ENCODE measurements around the gene ALPL.

ALPL gene

DNA sequence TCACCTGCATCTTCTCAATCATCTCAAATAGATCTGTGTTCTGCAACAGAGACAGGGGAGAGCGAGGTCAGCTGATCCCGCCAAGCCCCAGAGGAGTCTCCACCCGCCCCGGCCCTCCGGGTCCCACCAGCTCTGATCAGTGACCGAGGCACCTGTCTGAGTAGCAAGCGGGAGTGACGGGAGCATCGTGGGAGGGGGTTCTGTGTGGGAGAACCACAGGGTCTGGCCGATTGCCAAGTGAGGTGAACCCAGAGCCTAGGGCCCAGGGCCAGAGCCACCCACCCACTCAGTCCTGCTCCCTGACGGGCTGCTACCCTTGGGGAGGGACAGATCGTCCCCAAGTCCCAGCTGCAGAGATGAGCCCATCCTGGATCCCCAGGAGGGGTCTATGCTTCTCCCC lies 110.8 kb downstream of the ALPL start:
- Histone ChIP-seq H3K9ac (ENCODE audit: low read length in 2 of 2) (no peak overlapping the region), H3K9me3 (ENCODE audit: control insufficient read depth in 2 of 2, low read length in 2 of 2) (no peaks in the 10 kb centered on the region), H3K27me3 (ENCODE audit: control insufficient read depth in 1 of 2, insufficient read depth in 2 of 2, low read length in 2 of 2) (peaks cover 25 to 29% of the 10 kb centered on the region in 2 donors), H3K4me1 (ENCODE audit: control insufficient read depth, insufficient read depth, low read length) (no peaks in the 10 kb centered on the region), H3K27ac (ENCODE audit: low read length) (no peak overlapping the region), H3K4me3 (ENCODE audit: low read length in 2 of 2) (no peak overlapping the region), H3K36me3 (ENCODE audit: control insufficient read depth in 2 of 2, insufficient read depth in 2 of 2, low read length in 2 of 2) (no peaks in the 10 kb centered on the region)

DNA sequence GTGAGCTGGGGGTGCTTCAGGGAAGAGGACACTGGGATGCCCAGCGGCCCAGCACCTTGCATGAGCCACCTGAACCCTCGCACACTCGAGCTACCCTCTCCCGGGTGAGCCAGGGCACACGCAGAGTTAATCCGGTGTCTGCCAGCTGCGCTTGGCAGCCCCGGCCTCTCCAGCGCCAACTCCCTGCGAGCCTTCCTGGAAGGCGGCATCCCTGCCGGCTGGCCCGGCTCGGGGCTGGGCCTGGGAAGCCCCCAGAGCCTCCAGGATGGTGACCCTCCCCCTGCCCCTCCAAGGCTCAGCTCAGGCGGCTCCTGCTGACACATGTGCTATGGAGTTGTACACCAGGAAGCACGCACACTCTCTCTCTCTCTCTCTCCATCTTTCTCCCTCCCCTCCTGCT lies 111.3 kb downstream of the ALPL start:
- Histone ChIP-seq H3K4me1 (ENCODE audit: control insufficient read depth, insufficient read depth, low read length) (no peaks in the 10 kb centered on the region), H3K36me3 (ENCODE audit: control insufficient read depth in 2 of 2, insufficient read depth in 2 of 2, low read length in 2 of 2) (no peaks in the 10 kb centered on the region), H3K27me3 (ENCODE audit: control insufficient read depth in 1 of 2, insufficient read depth in 2 of 2, low read length in 2 of 2) (peaks cover 27 to 29% of the 10 kb centered on the region in 2 donors), H3K9me3 (ENCODE audit: control insufficient read depth in 2 of 2, low read length in 2 of 2) (no peaks in the 10 kb centered on the region), H3K4me3 (ENCODE audit: low read length in 2 of 2) (no peak overlapping the region), H3K9ac (ENCODE audit: low read length in 2 of 2) (no peak overlapping the region), H3K27ac (ENCODE audit: low read length) (no peak overlapping the region)

GRCh38 chr1:21621051-21621450 lies 111.8 kb downstream of the ALPL start:
- no peak overlapping the region for H3K9ac ChIP-seq (ENCODE audit: low read length in 2 of 2)
- H3K4me3 ChIP-seq (ENCODE audit: low read length in 2 of 2): no peak overlapping the region
- no peaks in the 10 kb centered on the region for H3K4me1 ChIP-seq (ENCODE audit: control insufficient read depth, insufficient read depth, low read length)
- H3K36me3 ChIP-seq (ENCODE audit: control insufficient read depth in 2 of 2, insufficient read depth in 2 of 2, low read length in 2 of 2): no peaks in the 10 kb centered on the region
- peaks cover 27 to 31% of the 10 kb centered on the region in 2 donors for H3K27me3 ChIP-seq (ENCODE audit: control insufficient read depth in 1 of 2, insufficient read depth in 2 of 2, low read length in 2 of 2)
- H3K9me3 ChIP-seq (ENCODE audit: control insufficient read depth in 2 of 2, low read length in 2 of 2): no peaks in the 10 kb centered on the region
- H3K27ac ChIP-seq (ENCODE audit: low read length): no peak overlapping the region

GRCh38 chr1:21621761-21622436 lies 112.7 kb downstream of the ALPL start:
- H3K27me3 ChIP-seq (ENCODE audit: control insufficient read depth in 1 of 2, insufficient read depth in 2 of 2, low read length in 2 of 2): peaks cover 30 to 31% of the 10 kb centered on the region in 2 donors
- no peaks in the 10 kb centered on the region for H3K4me1 ChIP-seq (ENCODE audit: control insufficient read depth, insufficient read depth, low read length)
- H3K9me3 ChIP-seq (ENCODE audit: control insufficient read depth in 2 of 2, low read length in 2 of 2): no peaks in the 10 kb centered on the region
- no peak overlapping the region for H3K4me3 ChIP-seq (ENCODE audit: low read length in 2 of 2)
- no peak overlapping the region for H3K9ac ChIP-seq (ENCODE audit: low read length in 2 of 2)
- no peaks in the 10 kb centered on the region for H3K36me3 ChIP-seq (ENCODE audit: control insufficient read depth in 2 of 2, insufficient read depth in 2 of 2, low read length in 2 of 2)
- no peak overlapping the region for H3K27ac ChIP-seq (ENCODE audit: low read length)

DNA sequence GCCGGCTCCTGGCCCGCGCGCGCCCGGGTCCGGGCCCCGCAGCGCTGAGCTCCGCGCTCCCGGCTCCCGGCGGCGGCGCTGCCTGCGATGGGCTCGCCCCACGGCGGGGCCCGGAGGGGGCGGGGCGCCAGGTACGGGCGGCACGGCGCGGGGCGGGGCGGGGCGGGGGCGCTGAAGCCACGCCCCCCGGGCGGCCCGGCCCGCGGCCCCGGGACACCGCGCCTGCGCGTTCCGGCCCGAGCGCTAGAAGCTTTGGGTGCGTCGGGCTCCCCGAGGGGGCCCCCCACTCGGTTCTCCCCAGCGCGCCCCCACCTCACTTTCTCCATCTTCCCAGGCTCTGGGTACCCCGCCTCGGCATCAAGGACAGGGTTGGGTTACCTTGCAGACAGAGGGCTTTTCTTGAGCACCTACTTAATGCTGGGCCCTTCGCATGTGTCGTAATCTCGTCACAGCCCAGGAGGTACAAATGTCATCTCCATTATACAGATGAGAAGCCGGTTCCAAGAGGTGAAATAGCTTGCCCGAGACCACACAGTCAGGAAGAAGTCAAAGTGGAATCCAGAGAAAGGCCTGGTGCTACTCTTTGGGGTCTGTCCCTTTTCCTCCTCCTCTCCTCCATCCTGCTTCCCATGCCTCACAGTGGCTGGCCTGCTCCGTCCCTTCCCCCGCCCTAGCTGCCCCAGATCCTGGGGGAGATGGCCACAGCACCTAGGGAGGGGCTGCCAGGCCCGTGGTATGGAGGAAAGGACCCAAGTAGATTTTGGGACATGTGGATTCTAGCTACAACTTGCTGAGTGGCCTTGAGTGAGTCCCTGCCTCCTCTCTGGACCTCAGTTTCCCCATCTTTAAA lies 113.5 kb downstream of the ALPL start:
- Histone ChIP-seq H3K27ac (ENCODE audit: low read length) (no peak overlapping the region), H3K9ac (ENCODE audit: low read length in 2 of 2) (no peak overlapping the region), H3K4me1 (ENCODE audit: control insufficient read depth, insufficient read depth, low read length) (no peaks in the 10 kb centered on the region)

DNA sequence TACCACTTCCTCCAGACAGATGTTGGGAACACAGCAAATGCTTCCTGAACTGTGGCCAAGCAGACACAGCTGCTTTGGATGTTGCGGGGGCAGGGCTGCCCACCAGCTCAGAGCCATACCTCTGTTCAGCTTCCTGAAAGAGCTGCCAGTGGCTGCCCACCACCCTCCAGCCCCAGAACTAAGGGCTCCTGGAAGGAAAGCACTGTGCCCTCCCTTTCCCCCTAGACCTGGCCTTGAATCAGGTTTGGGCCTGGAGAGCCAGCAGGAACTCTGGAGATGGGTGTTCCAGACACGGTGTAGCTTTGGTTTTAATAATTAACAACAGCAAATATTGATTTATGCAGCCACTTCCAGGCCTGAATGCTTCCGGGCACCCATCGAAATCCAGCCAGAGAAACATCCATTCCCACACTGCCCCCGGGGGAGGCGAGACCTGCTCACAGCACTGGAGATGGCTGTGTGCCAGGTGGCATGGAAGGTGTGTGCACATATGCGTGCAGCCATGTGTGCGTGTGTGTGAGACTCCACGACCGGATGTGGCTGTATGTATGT lies 114.3 kb downstream of the ALPL start:
- Histone ChIP-seq H3K27ac (ENCODE audit: low read length) (no peak overlapping the region), H3K4me1 (ENCODE audit: control insufficient read depth, insufficient read depth, low read length) (no peaks in the 10 kb centered on the region), H3K27me3 (ENCODE audit: control insufficient read depth in 1 of 2, insufficient read depth in 2 of 2, low read length in 2 of 2) (peaks cover 31 to 32% of the 10 kb centered on the region in 2 donors)

More for the DNA sequence above, 113.5 kb downstream of the ALPL start:
- H3K4me3 ChIP-seq (ENCODE audit: low read length in 2 of 2): peak overlapping the region in 1 of 2 donors; percentile 44
- H3K27me3 ChIP-seq (ENCODE audit: control insufficient read depth in 1 of 2, insufficient read depth in 2 of 2, low read length in 2 of 2): peaks cover 31 to 32% of the 10 kb centered on the region in 2 donors
- no peaks in the 10 kb centered on the region for H3K36me3 ChIP-seq (ENCODE audit: control insufficient read depth in 2 of 2, insufficient read depth in 2 of 2, low read length in 2 of 2)
- no peaks in the 10 kb centered on the region for H3K9me3 ChIP-seq (ENCODE audit: control insufficient read depth in 2 of 2, low read length in 2 of 2)

GRCh38 chr1:21624571-21625389 lies 115.6 kb downstream of the ALPL start:
- Histone ChIP-seq H3K9me3 (ENCODE audit: control insufficient read depth in 2 of 2, low read length in 2 of 2) (no peaks in the 10 kb centered on the region), H3K4me1 (ENCODE audit: control insufficient read depth, insufficient read depth, low read length) (no peaks in the 10 kb centered on the region), H3K4me3 (ENCODE audit: low read length in 2 of 2) (no peak overlapping the region), H3K9ac (ENCODE audit: low read length in 2 of 2) (no peak overlapping the region), H3K36me3 (ENCODE audit: control insufficient read depth in 2 of 2, insufficient read depth in 2 of 2, low read length in 2 of 2) (no peaks in the 10 kb centered on the region), H3K27me3 (ENCODE audit: control insufficient read depth in 1 of 2, insufficient read depth in 2 of 2, low read length in 2 of 2) (peaks cover 32 to 33% of the 10 kb centered on the region in 2 donors), H3K27ac (ENCODE audit: low read length) (no peak overlapping the region)

More for the DNA sequence above, 114.3 kb downstream of the ALPL start:
- Histone ChIP-seq H3K4me3 (ENCODE audit: low read length in 2 of 2) (no peak overlapping the region), H3K9me3 (ENCODE audit: control insufficient read depth in 2 of 2, low read length in 2 of 2) (no peaks in the 10 kb centered on the region), H3K36me3 (ENCODE audit: control insufficient read depth in 2 of 2, insufficient read depth in 2 of 2, low read length in 2 of 2) (no peaks in the 10 kb centered on the region), H3K9ac (ENCODE audit: low read length in 2 of 2) (no peak overlapping the region)

DNA sequence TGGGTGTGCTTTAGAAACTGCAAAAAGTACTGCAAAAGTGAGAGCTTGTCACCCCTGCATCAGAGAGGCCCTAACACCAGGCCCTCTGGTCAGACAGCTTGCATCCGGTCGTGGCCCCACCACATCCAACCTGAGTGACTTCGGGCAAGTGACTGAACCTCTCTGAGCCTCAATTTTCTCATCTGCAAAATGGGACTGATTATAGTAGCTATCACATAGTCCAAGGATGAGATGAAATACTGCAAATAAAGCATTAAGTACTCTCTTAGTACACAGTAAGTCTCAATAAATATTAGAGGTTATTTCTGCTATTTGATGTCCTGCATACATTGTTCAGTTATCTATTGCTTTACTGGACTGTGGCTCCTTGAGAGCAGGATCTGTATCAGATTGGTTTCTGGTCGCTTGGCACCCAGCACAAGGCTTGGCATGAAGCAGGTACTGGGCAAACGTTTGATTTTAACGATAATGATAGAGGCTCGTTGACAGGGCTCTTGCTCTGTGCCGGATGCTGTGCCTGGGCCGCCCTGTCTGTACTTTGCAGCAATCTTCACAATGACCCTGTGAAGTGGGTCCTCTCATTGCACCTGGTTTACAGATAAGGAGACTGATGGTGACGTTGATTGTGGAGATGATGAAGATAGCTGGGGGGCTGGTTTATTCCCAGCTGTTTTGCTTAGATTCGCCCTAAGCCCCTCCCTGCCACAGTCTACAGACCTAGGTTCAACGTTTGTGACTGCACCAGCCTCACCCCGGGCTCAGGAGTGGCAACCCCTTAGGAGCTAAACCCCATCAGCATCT lies 116.4 kb downstream of the ALPL start:
- Histone ChIP-seq H3K9ac (ENCODE audit: low read length in 2 of 2) (no peak overlapping the region), H3K36me3 (ENCODE audit: control insufficient read depth in 2 of 2, insufficient read depth in 2 of 2, low read length in 2 of 2) (no peaks in the 10 kb centered on the region), H3K4me1 (ENCODE audit: control insufficient read depth, insufficient read depth, low read length) (no peaks in the 10 kb centered on the region), H3K27me3 (ENCODE audit: control insufficient read depth in 1 of 2, insufficient read depth in 2 of 2, low read length in 2 of 2) (peaks cover 34 to 35% of the 10 kb centered on the region in 2 donors), H3K4me3 (ENCODE audit: low read length in 2 of 2) (no peak overlapping the region), H3K27ac (ENCODE audit: low read length) (no peak overlapping the region), H3K9me3 (ENCODE audit: control insufficient read depth in 2 of 2, low read length in 2 of 2) (no peaks in the 10 kb centered on the region)

DNA sequence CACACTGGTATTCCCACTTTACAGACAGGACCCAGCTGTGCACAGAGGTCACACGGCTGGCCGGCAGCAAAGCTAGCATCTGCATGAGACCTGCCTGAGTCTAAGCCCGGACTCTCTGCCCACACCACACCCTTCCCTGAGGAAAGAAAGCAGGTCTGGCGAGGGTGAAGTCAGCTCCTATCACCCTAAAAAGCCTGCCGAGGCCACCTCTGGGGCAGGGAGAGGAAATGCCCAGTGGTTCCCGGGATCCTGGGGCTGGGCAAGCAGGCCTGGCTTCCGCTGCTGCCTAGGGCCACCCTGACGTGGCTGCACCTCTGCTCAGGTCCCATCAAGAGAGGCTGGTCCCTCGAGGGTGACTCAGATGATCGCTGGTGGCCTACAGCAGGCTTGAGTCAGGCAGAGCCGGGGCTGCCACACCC lies 117.7 kb downstream of the ALPL start:
- no peaks in the 10 kb centered on the region for H3K36me3 ChIP-seq (ENCODE audit: control insufficient read depth in 2 of 2, insufficient read depth in 2 of 2, low read length in 2 of 2)
- no peak overlapping the region for H3K9ac ChIP-seq (ENCODE audit: low read length in 2 of 2)
- H3K9me3 ChIP-seq (ENCODE audit: control insufficient read depth in 2 of 2, low read length in 2 of 2): no peaks in the 10 kb centered on the region
- H3K27ac ChIP-seq (ENCODE audit: low read length): no peak overlapping the region
- H3K4me3 ChIP-seq (ENCODE audit: low read length in 2 of 2): no peak overlapping the region
- peaks cover 30 to 35% of the 10 kb centered on the region in 2 donors for H3K27me3 ChIP-seq (ENCODE audit: control insufficient read depth in 1 of 2, insufficient read depth in 2 of 2, low read length in 2 of 2)
- H3K4me1 ChIP-seq (ENCODE audit: control insufficient read depth, insufficient read depth, low read length): no peaks in the 10 kb centered on the region

All from stomach smooth muscle (tissue), 2 donors.